ENCODE data around the gene SOX30.

Gene SOX30

GRCh38 chr5:157607371-157608161 lies 44.7 kb downstream of the SOX30 start:
- DNase-seq, result no peak

- no peak for DNase-seq
Observed at GRCh38 chr5:157606046-157606445, 46.2 kb downstream of the SOX30 start.

GRCh38 chr5:157603333-157604190 lies 48.7 kb downstream of the SOX30 start:
- DNase-seq, result no peak

- no peak for DNase-seq
Observed at GRCh38 chr5:157602505-157602904, 49.7 kb downstream of the SOX30 start.

GRCh38 chr5:157600252-157600651 lies 52.0 kb downstream of the SOX30 start:
- DNase-seq, result no peak

- no peak for DNase-seq
Observed at GRCh38 chr5:157599565-157599964, 52.7 kb downstream of the SOX30 start.

GRCh38 chr5:157598350-157598936 lies 53.8 kb downstream of the SOX30 start:
- DNase-seq, result no peak

GRCh38 chr5:157597277-157597676 lies 55.0 kb downstream of the SOX30 start:
- DNase-seq, result no peak

- no peak for DNase-seq
Observed at GRCh38 chr5:157596487-157596886, 55.8 kb downstream of the SOX30 start.

- DNase-seq, result no peak
Observed at GRCh38 chr5:157594675-157595459, 57.4 kb downstream of the SOX30 start.

GRCh38 chr5:157594257-157594656 lies 58.0 kb downstream of the SOX30 start:
- DNase-seq, result no peak

GRCh38 chr5:157593052-157593757 lies 59.0 kb downstream of the SOX30 start:
- DNase-seq, result no peak

- no peak for DNase-seq
Observed at GRCh38 chr5:157592594-157592993, 59.6 kb downstream of the SOX30 start.

GRCh38 chr5:157590478-157590877 lies 61.8 kb downstream of the SOX30 start:
- DNase-seq, result no peak

GRCh38 chr5:157584628-157585027 lies 67.6 kb downstream of the SOX30 start:
- DNase-seq, result no peak

GRCh38 chr5:157582731-157583620 lies 69.3 kb downstream of the SOX30 start:
- no peak for DNase-seq

- DNase-seq, result no peak
Observed at GRCh38 chr5:157581901-157582300, 70.3 kb downstream of the SOX30 start.

GRCh38 chr5:157578079-157578780 lies 74.0 kb downstream of the SOX30 start:
- DNase-seq, result no peak

- no peak for DNase-seq
Observed at GRCh38 chr5:157576678-157577077, 75.6 kb downstream of the SOX30 start.
